RWPE1 (cell line): Measurements from ENCODE around the gene SCGN.

Experiments used
- CTCF ChIA-PET: fragments of 350-600 bp; sonication (Branson Sonifier 250); formaldehyde crosslinking; extraction: SDS; loops from one replicate; lab custom pipeline; 2021; lab: Yijun Ruan, JAX
- POLR2A ChIA-PET: fragments of 400-600 bp; formaldehyde crosslinking; extraction: SDS; loops from one replicate; lab custom pipeline; 2020; ENCODE audit warnings: antibody characterized with exemption; ENCODE audit not compliant: low non-redundant PET; lab: Yijun Ruan, JAX
- DNase-seq: peaks from one replicate; pipeline ENCODE4 v3.0.0; 2012; ENCODE audit warnings: low spot score
- H3K27ac ChIP-seq: fragments of 450-650 bp; 2 replicates; pipeline ENCODE4 v1.5.1; 2017
- CTCF ChIP-seq: fragments of 450-650 bp; conservative IDR thresholded peaks from 2 replicates; pipeline ENCODE4 v1.5.1; 2017; ENCODE audit warnings: low read depth, mild to moderate bottlenecking

Gene SCGN

DNA sequence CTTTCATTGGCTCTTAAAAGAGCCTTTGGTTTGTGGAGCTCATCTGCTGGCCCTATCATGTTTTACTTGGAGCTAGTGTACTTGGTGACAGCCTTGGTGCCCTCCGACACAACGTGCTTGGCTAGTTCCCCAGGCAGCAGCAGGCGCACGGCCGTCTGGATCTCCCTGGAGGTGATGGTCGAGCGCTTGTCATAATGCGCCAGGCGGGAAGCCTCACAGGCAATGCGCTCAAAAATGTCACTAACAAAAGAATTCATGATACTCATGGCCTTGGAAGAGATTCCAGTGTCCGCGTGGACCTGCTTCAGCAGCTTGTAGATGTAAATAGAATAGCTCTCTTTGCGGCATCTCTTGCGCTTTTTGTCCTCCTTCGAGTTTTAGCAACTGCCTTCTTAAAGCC lies 79.7 kb downstream of the SCGN start:
- no peak for TF ChIP-seq CTCF
- no peak overlapping the region for H3K27ac ChIP-seq
- POLR2A ChIA-PET: no interaction called here
- DNase-seq: no peak
- CTCF ChIA-PET: interaction anchor here (1.3 kb wide), 1 partner anchor 11 kb away, joined by 4 read pairs; no protein-coding TSS in a partner anchor

DNA sequence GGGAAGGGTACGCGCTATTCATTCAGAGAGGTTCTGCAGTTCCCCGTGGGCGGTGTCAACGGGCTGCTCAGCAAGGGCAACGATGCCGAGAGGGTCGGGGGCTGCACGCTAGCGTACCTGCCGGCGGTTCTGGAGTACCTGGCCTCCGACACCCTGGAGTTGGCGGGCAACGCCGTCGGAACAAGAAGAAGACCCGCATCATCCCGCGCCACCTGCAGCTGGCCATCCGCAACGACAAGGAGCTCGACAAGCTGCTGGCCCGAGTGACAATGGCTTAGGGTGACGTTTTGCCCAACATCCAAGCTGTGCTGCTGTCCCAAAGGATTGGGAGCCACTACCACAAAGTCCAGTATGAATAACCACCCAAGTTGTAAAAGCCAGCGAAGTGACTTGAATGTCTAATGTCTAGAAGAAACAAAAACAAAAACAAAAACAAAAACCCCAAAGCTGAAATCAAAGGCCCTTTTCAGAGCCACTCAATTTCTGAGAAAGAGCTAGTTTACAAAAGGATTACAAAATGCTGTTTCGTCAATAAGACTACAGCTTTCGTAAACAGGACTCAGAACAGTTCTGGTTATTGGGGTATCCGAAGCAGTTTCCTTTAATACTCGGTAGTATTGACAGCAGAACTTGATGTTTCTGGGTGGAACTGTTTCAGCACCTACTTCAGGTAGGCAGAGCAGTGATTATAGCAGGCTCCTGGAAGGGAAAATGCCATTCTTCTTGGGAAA lies 80.6 kb downstream of the SCGN start:
- ChIA-PET POLR2A (no interaction called here), CTCF (interaction anchor here (1.3 kb wide), 1 partner anchor 12 kb away, joined by 4 read pairs; no protein-coding TSS in a partner anchor)
- no peak overlapping the region for H3K27ac ChIP-seq
- no peak for TF ChIP-seq CTCF
- no peak for DNase-seq

- POLR2A ChIA-PET: no interaction called here
- no peak for TF ChIP-seq CTCF
- H3K27ac ChIP-seq: no peak overlapping the region
- no peak for DNase-seq
- CTCF ChIA-PET: interaction anchor here (1.6 kb wide), 1 partner anchor 32 kb away, joined by 3 read pairs; no protein-coding TSS in a partner anchor
These were observed 83.2 kb downstream of the SCGN start for GRCh38 chr6:25735261-25735660.

DNA sequence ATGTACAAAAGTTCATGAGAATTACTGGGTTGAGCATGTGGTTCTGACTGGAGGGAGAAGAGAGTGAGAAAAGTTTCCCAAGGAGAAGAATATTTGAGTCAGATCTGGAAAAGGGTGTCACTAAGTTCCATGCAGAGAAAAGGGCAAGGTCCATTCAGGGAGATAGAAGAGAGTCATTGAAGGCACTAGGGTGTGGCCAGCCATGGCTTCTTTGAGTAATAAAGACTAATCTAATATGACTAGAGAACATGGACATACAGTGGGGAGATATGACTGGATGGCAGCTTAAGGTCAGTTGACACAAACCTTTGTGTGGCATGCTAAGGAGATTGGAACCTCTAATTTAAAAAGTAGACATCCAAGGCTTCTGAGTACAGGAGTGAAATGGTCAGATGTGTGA lies 91.9 kb downstream of the SCGN start:
- TF ChIP-seq CTCF: no peak
- no peak for DNase-seq
- H3K27ac ChIP-seq: no peak overlapping the region
- CTCF ChIA-PET: interaction anchor here (0.7 kb wide), 1 partner anchor 57 kb away, joined by 4 read pairs; no protein-coding TSS in a partner anchor
- POLR2A ChIA-PET: no interaction called here

GRCh38 chr6:25745836-25746235 lies 93.8 kb downstream of the SCGN start:
- DNase-seq: no peak
- no peak for TF ChIP-seq CTCF
- H3K27ac ChIP-seq: no peak overlapping the region
- ChIA-PET POLR2A (no interaction called here), CTCF (interaction anchor here (0.7 kb wide), 1 partner anchor 71 kb away, joined by 4 read pairs; no protein-coding TSS in a partner anchor)

- POLR2A ChIA-PET: no interaction called here
- no peak for TF ChIP-seq CTCF
- CTCF ChIA-PET: interaction anchor here (0.5 to 1.7 kb wide), 2 partner anchors 27 to 36 kb away, joined by 3 to 5 read pairs; no protein-coding TSS in a partner anchor
- DNase-seq: no peak
- H3K27ac ChIP-seq: no peak overlapping the region
These were observed 95.0 kb downstream of the SCGN start for GRCh38 chr6:25746968-25747367.
